Pancreas (tissue), 10 donors: ENCODE data around the gene PKIG. TPM values are rescaled to one million over a fixed set of nuclear protein-coding genes. Genes with fewer than 3 reads are reported as not detected.

ENCODE experiments used
- ATAC-seq, 4 donors: fragments of 200-7000 bp; cut with Tn5 transposase; one replicate each; pipeline versions ENCODE4 v1.8.0 to v1.9.1; 2020; ENCODE audit warnings: mild to moderate bottlenecking in 4 of 4, moderate library complexity in 4 of 4
- DNase-seq, 6 donors: peaks; one replicate each; pipeline ENCODE4 v3.0.0-alpha.2; 2020
- FAIRE-seq: peaks from 2 replicates; lab custom pipeline; 2012; peaks lifted over from hg19 to GRCh38; lab: Jason Lieb, UNC
- H3K27ac ChIP-seq, 4 donors: fragments of 200-600 bp; sonication (generic); 1 replicate in 3 of 4; 2 replicates in 1 of 4; pipeline versions ENCODE4 v1.5.0 to v1.8.0; 2020
- H3K27me3 ChIP-seq, 4 donors: fragments of 200-600 bp; one replicate each; pipeline ENCODE4 v1.8.0; 2021
- H3K36me3 ChIP-seq, 3 donors: fragments of 200-600 bp; sonication (generic) in 1 of 3; one replicate each; pipeline versions ENCODE4 v1.5.0 to v1.8.0; 2020 to 2021
- H3K4me1 ChIP-seq, 3 donors: fragments of 200-600 bp; one replicate each; pipeline ENCODE4 v1.8.0; 2021
- H3K4me3 ChIP-seq, 4 donors: fragments of 200-600 bp; sonication (generic) in 2 of 4; one replicate each; pipeline versions ENCODE4 v1.5.0 to v1.8.0; 2020 to 2021
- H3K9me3 ChIP-seq, 4 donors: fragments of 200-600 bp; one replicate each; pipeline ENCODE4 v1.8.0; 2021
- WGBS, 2 donors: extraction: QIAGEN DNeasy Blood & Tissue Kit; methylation state at CpG; one replicate each; pipeline ENCODE4 v1.1.7; 2013; 5-methylcytosine and 5-hydroxymethylcytosine counted together
- intact Hi-C, 3 donors: fragments of 100-400 bp; cut with DNase I; formaldehyde crosslinking; loops; one replicate each; pipeline versions ENCODE4 v1.11.1 to v1.14.2; 2022
- polyA plus RNA-seq, 2 donors: library from polyadenylated mRNA; stranded (reverse); fragments of 200-250 nt; gene quantifications; one replicate each; pipeline ENCODE4 v1.2.3, GENCODE V29; 2013
- total RNA-seq, 6 donors: library from RNA; stranded (reverse); fragmentation: NEBNext Ultra II Directional in 4 of 6; extraction: Animal tissue kit (Norgen Biotek cat#: 25700) in 4 of 6; gene quantifications; one replicate each; pipeline versions ENCODE4 v1.2.1 to v1.2.4, GENCODE V29; 2021 to 2023
- TF ChIP-seq, protein P1 (sequence below), 4 donors: fragments of 200-600 bp; sonication (generic) in 3 of 4; IDR thresholded peaks; one replicate each; pipeline versions ENCODE4 v1.5.0 to v1.8.0; 2021; ENCODE audit warnings: antibody characterized with exemption in 4 of 4
- donor health status: healthy with polysubstance abuse.
- donor health status: DM: no; HTN: no; CAD: no; lungs with moderate emphysema.
- donor health status: DM: no; HTN: no; CAD: no.
- donor health status: control.
- donor health status: control.
- donor health status: Bipolar disorder and iron deficiency.
- donor health status: DM: yes; HTN: yes; CAD: no.
- donor health status: DM: no; HTN: no; CAD: no.
- donor health status: DM: no; HTN: no; CAD: no.
- donor health status: DM: yes; HTN: yes; CAD: no.

The PKIG gene
- total and polyA plus RNA-seq, 8 donors, result 10.6 to 40.2 (median 13.1) TPM

DNA sequence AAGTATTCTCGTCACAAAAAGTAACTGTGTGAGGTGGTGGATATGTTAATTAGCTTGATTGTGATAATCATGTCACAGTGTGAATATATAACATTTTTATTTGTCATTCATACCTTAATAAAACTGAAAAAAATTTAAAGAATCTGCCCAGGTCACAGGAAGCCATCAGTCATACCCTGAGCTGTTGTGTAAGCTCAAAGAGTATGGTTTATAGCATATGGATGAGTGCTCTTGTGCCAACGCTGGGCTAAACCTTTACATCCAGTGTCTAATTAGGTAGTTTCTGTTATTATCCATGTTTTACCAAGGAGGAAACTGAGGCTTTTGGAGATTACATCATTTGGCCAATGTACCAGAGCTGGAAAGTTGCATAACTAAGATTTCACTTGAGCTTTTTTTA is 11.4 kb downstream of the PKIG start:
- WGBS, 2 donors, result 58 to 76% methylated on average over 2 of the region's 2 CpGs
- no peak for ATAC-seq
- H3K4me1 ChIP-seq, result peaks cover 0 to 3% (median 0%) of the 10 kb centered on the region in 3 donors
- H3K27me3 ChIP-seq, result no peaks in the 10 kb centered on the region
- no peak overlapping the region for H3K27ac ChIP-seq
- FAIRE-seq, result no peak
- no peaks in the 10 kb centered on the region for H3K36me3 ChIP-seq
- no peak overlapping the region for H3K4me3 ChIP-seq
- DNase-seq, result no peak
- intact Hi-C loops, result no loop called here
- H3K9me3 ChIP-seq, result no peaks in the 10 kb centered on the region
- TF ChIP-seq, protein P1, sequence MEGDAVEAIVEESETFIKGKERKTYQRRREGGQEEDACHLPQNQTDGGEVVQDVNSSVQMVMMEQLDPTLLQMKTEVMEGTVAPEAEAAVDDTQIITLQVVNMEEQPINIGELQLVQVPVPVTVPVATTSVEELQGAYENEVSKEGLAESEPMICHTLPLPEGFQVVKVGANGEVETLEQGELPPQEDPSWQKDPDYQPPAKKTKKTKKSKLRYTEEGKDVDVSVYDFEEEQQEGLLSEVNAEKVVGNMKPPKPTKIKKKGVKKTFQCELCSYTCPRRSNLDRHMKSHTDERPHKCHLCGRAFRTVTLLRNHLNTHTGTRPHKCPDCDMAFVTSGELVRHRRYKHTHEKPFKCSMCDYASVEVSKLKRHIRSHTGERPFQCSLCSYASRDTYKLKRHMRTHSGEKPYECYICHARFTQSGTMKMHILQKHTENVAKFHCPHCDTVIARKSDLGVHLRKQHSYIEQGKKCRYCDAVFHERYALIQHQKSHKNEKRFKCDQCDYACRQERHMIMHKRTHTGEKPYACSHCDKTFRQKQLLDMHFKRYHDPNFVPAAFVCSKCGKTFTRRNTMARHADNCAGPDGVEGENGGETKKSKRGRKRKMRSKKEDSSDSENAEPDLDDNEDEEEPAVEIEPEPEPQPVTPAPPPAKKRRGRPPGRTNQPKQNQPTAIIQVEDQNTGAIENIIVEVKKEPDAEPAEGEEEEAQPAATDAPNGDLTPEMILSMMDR (IDR thresholded peaks at IDR 0.05), result no peak

DNA sequence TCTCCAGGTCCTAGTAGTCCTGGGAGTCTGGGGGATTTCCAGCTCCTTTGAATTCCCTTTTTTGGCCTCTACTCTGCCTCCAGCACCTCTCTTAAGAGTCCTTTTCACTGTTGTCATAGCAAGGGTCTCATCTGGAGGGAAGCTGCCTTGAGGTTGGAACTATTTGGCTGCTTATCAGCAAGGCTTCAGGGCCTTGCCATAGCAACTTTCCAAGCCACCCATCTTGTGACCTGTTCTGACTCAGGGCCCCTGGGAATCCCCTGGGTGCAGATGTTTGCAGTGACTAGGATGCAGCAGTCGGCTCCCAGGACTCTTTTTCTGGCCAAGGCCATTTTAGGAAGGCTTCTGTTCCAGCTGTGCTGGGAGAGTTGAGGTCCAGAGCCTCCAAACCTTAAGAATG is 12.4 kb downstream of the PKIG start:
- FAIRE-seq (no peak), ATAC-seq (peak in 2 of 4 donors; percentile 43 to 77), DNase-seq (no peak)
- intact Hi-C loops, result no loop called here
- peaks cover 0 to 3% (median 0%) of the 10 kb centered on the region in 3 donors for H3K4me1 ChIP-seq
- TF ChIP-seq, protein P1 (IDR thresholded peaks at IDR 0.05), result no peak
- no peak overlapping the region for H3K4me3 ChIP-seq
- no peaks in the 10 kb centered on the region for H3K9me3 ChIP-seq
- WGBS, 2 donors, result 54 to 84% methylated on average over 1 of the region's 1 CpG
- no peaks in the 10 kb centered on the region for H3K36me3 ChIP-seq
- no peak overlapping the region for H3K27ac ChIP-seq
- no peaks in the 10 kb centered on the region for H3K27me3 ChIP-seq

DNA sequence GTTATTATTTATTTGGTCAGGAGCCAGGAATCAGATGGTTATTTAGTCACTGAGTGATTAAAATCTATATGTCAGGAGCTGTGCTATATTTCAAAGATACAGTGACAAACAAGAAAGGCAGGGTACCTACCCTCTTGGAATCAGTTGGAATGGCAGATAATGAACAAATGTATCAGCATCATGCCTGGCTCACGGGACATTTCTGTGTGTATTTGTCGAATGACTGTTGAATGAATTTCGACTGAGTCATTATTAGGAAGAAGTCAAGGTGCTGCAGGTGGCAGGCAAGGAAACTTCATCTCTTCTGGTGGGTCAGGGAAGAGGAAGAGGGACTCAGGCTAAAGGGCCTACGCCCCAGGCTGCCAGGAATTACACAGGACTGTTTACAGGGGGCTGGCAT is 13.6 kb downstream of the PKIG start:
- no peak for ATAC-seq
- DNase-seq, result no peak

GRCh38 chr20:44596876-44597275 is 14.5 kb downstream of the PKIG start:
- ATAC-seq (no peak), FAIRE-seq (no peak), DNase-seq (no peak)
- 89 to 92% methylated on average over 3 of the region's 3 CpGs for WGBS, 2 donors
- H3K36me3 ChIP-seq, result no peaks in the 10 kb centered on the region
- no peaks in the 10 kb centered on the region for H3K27me3 ChIP-seq
- TF ChIP-seq, protein P1 (IDR thresholded peaks at IDR 0.05), result no peak
- H3K4me3 ChIP-seq, result no peak overlapping the region
- H3K4me1 ChIP-seq, result peaks cover 0 to 11% (median 11%) of the 10 kb centered on the region in 3 donors
- no peaks in the 10 kb centered on the region for H3K9me3 ChIP-seq
- H3K27ac ChIP-seq, result no peak overlapping the region
- intact Hi-C loops, result no loop called here

More for the DNA sequence above, 13.6 kb downstream of the PKIG start:
- WGBS, 2 donors, result 82 to 91% methylated on average over 4 of the region's 4 CpGs
- no peak for FAIRE-seq
- Histone ChIP-seq H3K4me3 (no peak overlapping the region), H3K9me3 (no peaks in the 10 kb centered on the region), H3K27ac (no peak overlapping the region), H3K36me3 (no peaks in the 10 kb centered on the region), H3K27me3 (no peaks in the 10 kb centered on the region), H3K4me1 (peaks cover 0 to 4% (median 3%) of the 10 kb centered on the region in 3 donors)
- TF ChIP-seq, protein P1 (IDR thresholded peaks at IDR 0.05), result no peak
- intact Hi-C loops, result no loop called here

GRCh38 chr20:44597516-44597915 is 15.1 kb downstream of the PKIG start:
- H3K4me1 ChIP-seq, result peaks cover 0 to 14% (median 11%) of the 10 kb centered on the region in 3 donors

More at GRCh38 chr20:44597516-44597915, 15.1 kb downstream of the PKIG start:
- H3K9me3 ChIP-seq, result no peaks in the 10 kb centered on the region
- FAIRE-seq (no peak), DNase-seq (no peak), ATAC-seq (no peak)
- no peaks in the 10 kb centered on the region for H3K27me3 ChIP-seq
- H3K36me3 ChIP-seq, result no peaks in the 10 kb centered on the region
- H3K4me3 ChIP-seq, result no peak overlapping the region
- 66 to 82% methylated on average over 4 of the region's 4 CpGs for WGBS, 2 donors
- intact Hi-C loops, result no loop called here
- TF ChIP-seq, protein P1 (IDR thresholded peaks at IDR 0.05), result no peak
- H3K27ac ChIP-seq, result no peak overlapping the region
